ENCODE measurements around the gene NAV2.

Gene NAV2

GRCh38 chr11:20084921-20085814, 372.5 kb downstream of the NAV2 start:
- no peak for DNase-seq (ENCODE audit: low read depth in 2 of 2)

DNA sequence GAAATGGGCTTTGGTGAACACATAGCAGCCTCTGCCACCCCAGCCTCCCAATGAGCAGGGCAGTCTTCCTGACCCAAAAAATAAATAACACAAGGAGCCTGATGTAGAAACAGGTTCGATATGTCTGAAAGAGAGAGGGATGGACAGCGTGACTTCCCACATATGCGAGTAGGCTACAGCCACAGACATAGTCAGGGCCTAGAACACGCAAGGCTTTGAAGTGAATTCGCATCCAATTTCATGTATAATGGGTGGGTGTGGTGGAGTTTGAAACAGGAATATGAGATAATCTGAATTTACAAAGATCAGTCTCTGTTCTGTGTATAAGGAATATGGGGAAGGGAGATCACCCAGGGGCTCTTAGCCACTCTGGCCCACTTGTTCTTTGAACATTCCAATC, 373.3 kb downstream of the NAV2 start:
- DNase-seq (ENCODE audit: low read depth in 2 of 2), result no peak

DNA sequence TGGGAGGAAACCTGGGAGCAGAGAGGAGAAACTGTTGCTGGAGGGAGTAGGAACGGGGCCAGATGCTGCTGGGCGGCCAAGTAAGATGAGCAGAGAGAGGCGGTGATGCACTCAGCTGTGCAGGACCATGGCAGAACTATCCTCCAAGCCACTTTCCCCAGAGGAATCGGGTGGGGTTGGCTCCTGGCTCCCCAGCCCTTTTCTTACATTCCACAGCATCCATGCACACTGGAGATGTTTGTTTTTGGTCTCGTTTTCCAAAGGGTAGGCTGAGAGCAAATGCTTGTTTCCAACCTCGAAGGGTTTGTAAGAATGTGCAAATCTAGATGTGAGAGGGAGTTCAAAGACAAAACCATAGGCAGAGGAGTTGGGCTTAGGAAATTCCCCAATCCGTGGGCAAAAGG, 374.5 kb downstream of the NAV2 start:
- DNase-seq (ENCODE audit: low read depth in 2 of 2), result no peak

- DNase-seq (ENCODE audit: low read depth in 2 of 2), result no peak
Observed at GRCh38 chr11:20088397-20089225, 376.0 kb downstream of the NAV2 start.

- DNase-seq (ENCODE audit: low read depth in 2 of 2), result no peak
Observed at GRCh38 chr11:20089367-20089766, 376.7 kb downstream of the NAV2 start.

DNA sequence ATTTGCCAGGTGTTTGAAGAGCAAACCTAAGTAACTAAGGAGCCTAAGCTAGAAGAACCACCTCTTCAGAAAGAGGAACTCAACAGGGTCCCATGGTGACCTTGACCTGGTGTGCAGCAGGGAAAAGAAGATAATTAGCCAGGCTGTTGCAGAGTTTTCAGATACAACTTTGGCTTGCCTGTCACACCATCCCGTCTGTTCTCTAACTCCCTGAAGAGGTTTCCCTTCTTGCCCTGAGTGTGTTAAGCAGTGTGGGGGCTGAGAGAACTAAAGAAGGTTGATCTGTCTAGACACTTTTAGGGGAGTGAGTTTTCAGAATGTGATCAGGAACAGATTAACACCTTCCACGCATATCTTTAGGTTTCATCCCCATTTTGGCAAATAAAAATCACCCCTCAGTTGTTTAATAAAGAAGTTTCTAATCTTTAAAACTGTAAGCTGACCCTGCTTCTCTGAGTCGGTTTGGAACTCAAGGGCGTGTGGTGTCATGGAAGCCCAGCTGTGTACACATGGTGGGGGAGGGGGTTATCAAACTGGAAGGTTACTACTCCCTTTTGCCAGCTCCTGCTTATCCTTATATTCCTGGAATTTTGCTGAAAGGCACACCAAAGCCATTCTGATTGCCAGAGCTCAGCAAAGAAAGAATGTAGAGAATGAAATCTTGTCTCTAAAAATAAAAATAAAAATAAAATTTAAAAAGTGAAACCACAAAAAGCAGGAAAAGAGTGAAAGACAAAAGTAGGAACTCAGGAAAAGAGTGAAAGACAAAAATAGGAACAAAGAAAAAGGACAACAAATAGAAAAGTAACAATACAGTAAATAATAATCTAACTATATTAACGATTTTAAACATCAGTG, 377.4 kb downstream of the NAV2 start:
- no peak for DNase-seq (ENCODE audit: low read depth in 2 of 2)

GRCh38 chr11:20090654-20091374, 378.2 kb downstream of the NAV2 start:
- no peak for DNase-seq (ENCODE audit: low read depth in 2 of 2)

GRCh38 chr11:20093775-20094174, 381.1 kb downstream of the NAV2 start:
- DNase-seq (ENCODE audit: low read depth in 2 of 2), result no peak

- no peak for DNase-seq (ENCODE audit: low read depth in 2 of 2)
Observed at GRCh38 chr11:20095189-20095588, 382.6 kb downstream of the NAV2 start.

GRCh38 chr11:20097319-20098221, 384.9 kb downstream of the NAV2 start:
- no peak for DNase-seq (ENCODE audit: low read depth in 2 of 2)

DNA sequence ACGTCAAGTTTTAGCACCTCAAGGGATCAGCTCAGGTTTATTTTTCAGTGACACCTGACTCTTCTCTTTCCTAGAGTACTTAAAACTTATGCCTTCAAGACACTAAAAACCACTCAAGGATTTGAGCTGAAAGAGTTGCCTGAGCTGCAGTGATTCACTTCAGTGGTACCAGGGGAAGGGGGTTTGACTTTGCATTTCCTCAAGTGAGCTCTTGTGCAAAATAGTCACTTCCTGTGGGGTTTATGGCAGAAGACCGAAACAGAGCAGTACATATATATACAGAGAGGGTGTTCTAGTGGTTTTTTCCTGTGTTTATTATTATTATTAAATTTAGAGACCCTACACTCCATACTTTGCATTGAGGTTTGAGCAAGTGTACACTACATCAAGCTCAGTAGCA, 386.9 kb downstream of the NAV2 start:
- no peak for DNase-seq (ENCODE audit: low read depth in 2 of 2)

GRCh38 chr11:20102397-20102796, 389.8 kb downstream of the NAV2 start:
- no peak for DNase-seq (ENCODE audit: low read depth in 2 of 2)

GRCh38 chr11:20103281-20103680, 390.6 kb downstream of the NAV2 start:
- no peak for DNase-seq (ENCODE audit: low read depth in 2 of 2)

GRCh38 chr11:20105427-20105826, 392.8 kb downstream of the NAV2 start:
- DNase-seq (ENCODE audit: low read depth in 2 of 2), result no peak

- DNase-seq (ENCODE audit: low read depth in 2 of 2), result no peak
Observed at GRCh38 chr11:20109731-20110445, 397.3 kb downstream of the NAV2 start.

GRCh38 chr11:20110908-20111669, 398.5 kb downstream of the NAV2 start:
- DNase-seq (ENCODE audit: low read depth in 2 of 2), result peak; percentile 10 to 18

- no peak for DNase-seq (ENCODE audit: low read depth in 2 of 2)
Observed at GRCh38 chr11:20111871-20112270, 399.2 kb downstream of the NAV2 start.

DNA sequence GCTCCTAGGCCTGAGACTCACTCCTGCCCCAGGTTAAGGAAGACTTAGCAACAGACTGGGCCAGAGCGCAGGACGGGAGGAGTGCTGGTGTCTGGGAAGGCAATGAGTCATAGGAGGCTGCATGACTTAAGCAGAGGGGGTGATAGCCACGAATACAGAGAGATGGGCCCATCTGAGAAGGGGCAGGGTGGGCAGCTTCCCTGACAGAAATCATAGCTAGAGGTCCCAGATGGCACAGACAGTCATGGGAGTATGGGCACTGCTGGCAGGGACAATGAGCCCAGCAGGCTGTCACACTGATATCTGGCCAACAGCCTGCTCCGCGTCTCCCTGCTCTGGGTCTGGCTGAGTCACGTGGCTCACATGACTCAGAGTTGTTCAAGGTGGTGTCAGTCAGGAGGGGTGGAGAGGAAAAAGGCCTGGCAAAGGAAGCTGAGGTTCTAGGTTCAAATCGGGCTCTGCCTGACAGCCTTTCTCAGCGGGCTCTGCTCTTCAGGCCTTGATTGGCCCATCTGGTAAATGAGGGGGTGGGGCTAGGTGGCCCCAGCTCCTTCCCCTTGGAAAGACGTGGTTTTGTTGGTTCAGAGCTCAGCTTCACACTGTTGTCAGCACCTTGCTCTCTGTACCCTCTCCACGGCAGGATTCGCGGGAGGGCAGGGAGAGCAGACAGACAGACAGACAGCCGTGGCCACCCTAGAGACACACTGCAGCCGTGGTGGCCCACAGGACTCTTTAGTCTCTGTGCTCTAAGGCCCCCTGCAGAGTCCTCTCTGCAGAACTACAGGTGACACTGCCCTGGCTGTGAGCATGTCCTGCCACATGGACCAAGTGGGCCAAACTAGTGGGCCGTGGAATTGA, 399.9 kb downstream of the NAV2 start:
- DNase-seq (ENCODE audit: low read depth in 2 of 2), result no peak
